ENCODE data around the gene ADIPOR1.

ADIPOR1 gene

GRCh38 chr1:202972046-202972445, 13.9 kb upstream of the ADIPOR1 start:
- FAIRE-seq (no peak), DNase-seq (ENCODE audit: low spot score) (no peak)

GRCh38 chr1:202968895-202969295, 10.8 kb upstream of the ADIPOR1 start:
- no peak for FAIRE-seq

DNA sequence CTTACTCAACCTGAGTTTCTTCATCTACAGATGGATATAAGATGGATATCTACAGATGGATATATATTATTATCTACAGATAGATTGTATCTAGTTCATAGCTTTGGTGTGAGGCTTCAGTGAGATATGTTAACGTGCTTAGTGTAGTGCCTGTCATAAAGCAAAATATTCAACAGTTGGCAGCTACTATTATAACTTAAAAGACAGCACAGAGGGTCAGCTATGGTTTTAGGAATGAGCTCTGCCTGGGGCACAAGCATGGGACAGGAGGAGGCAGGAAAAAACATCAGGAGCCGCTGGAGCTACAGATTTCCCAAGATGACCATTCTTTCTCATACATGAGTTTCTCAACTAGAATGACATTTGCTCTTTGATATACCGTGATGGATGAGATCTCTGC, 10.2 kb upstream of the ADIPOR1 start:
- FAIRE-seq (no peak), DNase-seq (ENCODE audit: low spot score) (no peak)

More at GRCh38 chr1:202968895-202969295, 10.8 kb upstream of the ADIPOR1 start:
- DNase-seq (ENCODE audit: low spot score): peak; percentile 33

GRCh38 chr1:202967684-202968281, 9.7 kb upstream of the ADIPOR1 start:
- no peak for DNase-seq (ENCODE audit: low spot score)
- FAIRE-seq: no peak

GRCh38 chr1:202966006-202966898, 8.1 kb upstream of the ADIPOR1 start:
- DNase-seq (ENCODE audit: low spot score) (no peak), FAIRE-seq (no peak)

- no peak for FAIRE-seq
- no peak for DNase-seq (ENCODE audit: low spot score)
These were observed 7.3 kb upstream of the ADIPOR1 start for GRCh38 chr1:202965422-202965821.

- DNase-seq (ENCODE audit: low spot score) (no peak), FAIRE-seq (no peak)
These were observed 6.8 kb upstream of the ADIPOR1 start for GRCh38 chr1:202964791-202965410.

GRCh38 chr1:202961220-202961880, 3.2 kb upstream of the ADIPOR1 start:
- FAIRE-seq (no peak), DNase-seq (ENCODE audit: low spot score) (no peak)

GRCh38 chr1:202959276-202959620, 1.1 kb upstream of the ADIPOR1 start:
- DNase-seq (ENCODE audit: low spot score) (peak; percentile 58), FAIRE-seq (peak; percentile 49)

DNA sequence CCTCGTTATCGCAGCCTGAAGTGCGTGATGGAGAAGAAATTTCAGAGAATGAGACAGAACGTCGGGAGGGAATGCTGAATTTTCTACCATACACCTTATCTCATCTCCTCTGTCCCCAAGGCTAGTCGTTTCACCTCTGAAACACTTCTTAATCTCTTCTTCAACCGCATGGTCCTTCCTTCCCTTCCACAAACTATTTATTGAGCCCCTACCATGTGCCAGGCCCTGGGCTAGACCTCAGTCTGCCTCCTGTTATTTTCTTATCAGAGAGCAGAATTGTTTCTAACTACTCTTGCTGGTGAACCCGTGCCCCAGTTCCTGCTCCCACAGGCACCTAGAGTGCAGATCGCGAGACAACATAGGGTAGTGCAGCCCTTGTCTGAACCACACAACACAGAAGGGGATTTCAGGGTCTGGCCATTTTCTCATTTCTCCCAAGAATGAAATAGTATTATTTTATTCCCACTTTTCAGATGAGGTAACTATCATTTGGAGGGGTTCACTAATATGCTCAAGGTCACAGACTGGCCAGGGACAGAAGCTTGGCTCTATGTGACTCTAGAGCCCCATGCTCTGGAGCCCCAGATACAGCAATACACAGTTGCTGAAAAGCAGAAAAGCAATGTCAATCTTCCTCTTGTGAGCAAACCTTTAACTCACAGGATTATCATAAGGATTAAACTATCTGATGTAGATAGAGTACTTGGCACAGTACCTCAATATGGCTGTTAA, 598 bp upstream of the ADIPOR1 start:
- no peak for DNase-seq (ENCODE audit: low spot score)
- no peak for FAIRE-seq

GRCh38 chr1:202956969-202957368, 1.1 kb downstream of the ADIPOR1 start:
- DNase-seq (ENCODE audit: low spot score): no peak
- FAIRE-seq: no peak

GRCh38 chr1:202954057-202954745, 3.9 kb downstream of the ADIPOR1 start:
- DNase-seq (ENCODE audit: low spot score) (no peak), FAIRE-seq (no peak)

DNA sequence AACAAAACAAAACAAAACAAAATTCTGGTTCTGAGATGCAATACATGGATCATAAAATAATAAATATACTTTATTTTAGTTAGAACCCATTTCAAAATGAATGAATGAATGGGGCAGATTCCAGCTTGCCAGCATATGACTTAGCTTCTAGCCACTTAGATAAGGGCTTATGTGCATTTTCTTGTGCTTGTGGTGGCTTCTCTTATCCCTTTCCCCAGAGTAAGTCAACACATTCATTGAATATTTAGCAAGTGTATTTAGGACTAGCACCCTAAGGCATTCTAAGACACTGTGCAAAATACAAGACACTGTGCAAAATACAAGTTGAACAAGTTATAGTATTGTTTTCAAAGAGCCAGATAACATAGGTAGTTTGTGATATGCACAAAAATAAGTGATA, 4.7 kb downstream of the ADIPOR1 start:
- DNase-seq (ENCODE audit: low spot score) (no peak), FAIRE-seq (no peak)

DNA sequence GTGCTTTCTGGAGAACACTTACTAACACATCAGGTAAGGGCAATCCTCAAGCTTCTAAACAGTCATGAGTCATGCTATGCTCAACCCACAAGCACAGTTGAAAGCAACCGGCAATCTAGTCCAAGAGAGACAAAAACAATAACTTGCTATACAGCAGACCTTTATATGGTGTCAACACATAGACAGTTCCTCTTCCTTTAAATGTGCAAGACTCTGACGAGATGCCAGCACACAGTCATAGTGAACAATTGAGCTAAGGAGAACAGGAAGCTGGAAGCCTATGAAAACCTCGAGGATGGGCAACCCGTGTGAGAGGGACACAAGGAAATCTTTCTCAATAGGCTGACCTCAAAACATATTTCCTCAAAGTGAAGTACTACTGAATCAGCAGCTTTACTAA, 5.3 kb downstream of the ADIPOR1 start:
- FAIRE-seq: no peak
- DNase-seq (ENCODE audit: low spot score): no peak

- no peak for FAIRE-seq
- DNase-seq (ENCODE audit: low spot score): no peak
These were observed 6.0 kb downstream of the ADIPOR1 start for GRCh38 chr1:202952099-202952498.

GRCh38 chr1:202951437-202951836, 6.7 kb downstream of the ADIPOR1 start:
- DNase-seq (ENCODE audit: low spot score): no peak
- no peak for FAIRE-seq

DNA sequence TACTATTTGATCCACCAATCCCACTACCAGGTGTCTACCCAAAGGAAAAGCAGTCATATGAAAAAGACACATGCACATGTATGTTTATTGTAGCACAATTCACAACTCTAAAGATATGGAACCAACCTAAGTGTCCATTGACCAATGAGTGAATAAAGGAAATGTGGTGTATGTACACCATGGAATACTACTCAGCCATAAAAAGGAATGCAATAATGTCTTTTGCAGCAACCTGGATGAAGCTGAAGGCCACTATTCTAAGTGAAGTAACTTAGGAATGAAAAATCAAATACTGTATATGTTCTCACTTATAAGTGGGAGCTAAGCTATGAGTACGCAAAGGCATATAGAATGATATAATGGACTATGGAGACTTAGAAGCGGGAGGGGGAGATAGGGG, 12.6 kb downstream of the ADIPOR1 start:
- no peak for FAIRE-seq
- DNase-seq (ENCODE audit: low spot score): no peak

GRCh38 chr1:202944438-202944921, 13.6 kb downstream of the ADIPOR1 start:
- no peak for FAIRE-seq
- DNase-seq (ENCODE audit: low spot score): no peak

DNA sequence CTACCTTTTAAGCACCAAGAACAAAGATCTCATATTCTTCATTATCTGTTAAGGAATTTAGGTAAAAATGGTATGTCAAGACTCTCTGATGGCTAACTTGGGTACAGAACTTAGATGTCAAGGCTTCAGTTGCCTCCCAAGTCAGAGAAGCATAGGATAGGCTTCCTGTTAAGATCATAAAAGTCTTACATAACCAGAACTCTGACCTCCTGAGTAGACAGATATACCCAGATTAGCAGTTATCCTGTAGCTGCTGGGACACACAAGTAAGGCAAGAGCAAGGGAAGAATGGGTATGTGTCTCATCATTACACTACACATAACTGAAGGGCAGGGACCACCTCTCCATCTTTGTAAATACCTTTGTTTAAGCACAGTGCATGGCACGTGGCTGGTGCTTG, 15.7 kb downstream of the ADIPOR1 start:
- DNase-seq (ENCODE audit: low spot score): no peak
- FAIRE-seq: no peak

DNA sequence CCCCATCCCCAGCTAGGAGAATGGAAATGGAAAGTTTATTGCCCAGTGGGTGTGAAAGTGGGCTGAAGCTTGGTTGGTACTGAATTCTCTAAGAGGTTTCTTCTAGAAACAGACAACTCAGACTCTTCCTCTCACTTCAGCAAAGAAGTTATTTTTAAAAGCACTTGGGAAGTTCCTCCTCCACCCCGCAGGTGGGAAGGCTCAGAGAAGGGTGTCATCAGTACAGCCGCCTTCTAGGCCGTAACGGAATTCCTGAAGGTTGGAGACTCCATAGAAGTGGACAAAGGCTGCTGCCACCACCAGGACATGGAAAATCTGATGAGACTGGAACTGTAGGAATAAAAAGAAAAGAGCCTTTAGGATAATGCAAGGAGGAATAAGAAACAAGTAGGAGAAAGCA, 16.7 kb downstream of the ADIPOR1 start:
- DNase-seq (ENCODE audit: low spot score): no peak
- no peak for FAIRE-seq

DNA sequence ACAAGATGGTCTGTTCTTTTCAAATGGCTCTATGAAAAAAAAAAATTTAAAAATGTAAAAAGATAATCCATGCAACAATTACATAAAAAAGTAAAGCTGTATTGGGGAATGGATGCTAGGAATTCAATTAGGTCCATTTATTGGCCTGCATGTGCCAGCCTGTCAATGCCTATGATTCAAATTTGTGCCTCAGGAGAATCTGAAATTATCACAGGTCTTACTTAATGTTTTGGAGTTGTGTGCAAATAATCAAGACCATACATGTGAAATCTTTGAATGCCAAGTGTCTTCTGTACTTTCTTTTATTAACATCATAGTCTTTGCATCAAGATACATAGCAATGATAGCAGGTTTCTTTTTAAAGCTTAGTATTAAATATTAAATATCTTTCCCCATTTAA, 17.6 kb downstream of the ADIPOR1 start:
- DNase-seq (ENCODE audit: low spot score) (no peak), FAIRE-seq (no peak)
